ENCODE measurements around the gene ZMIZ1.
"Not testable (repeated sequence)": the region's sequence is repeated elsewhere in the genome, so short reads cannot be mapped to it uniquely, and the experiment has no call there.

The ZMIZ1 gene

DNA sequence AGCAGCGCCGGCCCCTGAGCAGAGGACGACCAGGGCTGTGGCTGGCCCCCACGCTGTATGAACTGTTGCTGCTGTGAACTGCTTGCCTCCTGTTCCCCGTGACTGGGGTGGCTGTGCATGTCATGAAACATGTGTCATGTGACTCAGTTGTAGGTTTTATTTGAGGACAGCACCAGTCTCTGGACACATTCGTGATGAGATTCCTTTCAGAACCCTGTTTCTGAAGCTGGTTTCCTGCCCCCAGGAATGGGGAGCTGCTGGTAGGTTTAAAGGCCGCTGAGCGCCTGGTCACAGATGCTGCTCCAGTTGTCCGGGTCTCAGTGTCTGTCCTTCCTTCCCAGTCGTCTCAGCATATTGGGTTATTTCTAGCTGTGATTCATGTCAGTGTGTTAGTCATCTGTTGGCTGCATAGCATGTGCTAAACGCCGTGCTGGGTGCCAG is 199.4 kb downstream of the ZMIZ1 start:
- no peak for DNase-seq (ENCODE audit: low read depth)

- DNase-seq (ENCODE audit: low read depth), result no peak
Measured at GRCh38 chr10:79268742-79269141, 200.0 kb downstream of the ZMIZ1 start.

- DNase-seq (ENCODE audit: low read depth), result no peak
Measured at GRCh38 chr10:79269443-79269842, 200.7 kb downstream of the ZMIZ1 start.

GRCh38 chr10:79269969-79270368 is 201.2 kb downstream of the ZMIZ1 start:
- DNase-seq (ENCODE audit: low read depth), result no peak

- no peak for DNase-seq (ENCODE audit: low read depth)
Measured at GRCh38 chr10:79270466-79271246, 201.9 kb downstream of the ZMIZ1 start.

- DNase-seq (ENCODE audit: low read depth), result no peak
Measured at GRCh38 chr10:79272353-79272752, 203.6 kb downstream of the ZMIZ1 start.

- no peak for DNase-seq (ENCODE audit: low read depth)
Measured at GRCh38 chr10:79273604-79274003, 204.8 kb downstream of the ZMIZ1 start.

DNA sequence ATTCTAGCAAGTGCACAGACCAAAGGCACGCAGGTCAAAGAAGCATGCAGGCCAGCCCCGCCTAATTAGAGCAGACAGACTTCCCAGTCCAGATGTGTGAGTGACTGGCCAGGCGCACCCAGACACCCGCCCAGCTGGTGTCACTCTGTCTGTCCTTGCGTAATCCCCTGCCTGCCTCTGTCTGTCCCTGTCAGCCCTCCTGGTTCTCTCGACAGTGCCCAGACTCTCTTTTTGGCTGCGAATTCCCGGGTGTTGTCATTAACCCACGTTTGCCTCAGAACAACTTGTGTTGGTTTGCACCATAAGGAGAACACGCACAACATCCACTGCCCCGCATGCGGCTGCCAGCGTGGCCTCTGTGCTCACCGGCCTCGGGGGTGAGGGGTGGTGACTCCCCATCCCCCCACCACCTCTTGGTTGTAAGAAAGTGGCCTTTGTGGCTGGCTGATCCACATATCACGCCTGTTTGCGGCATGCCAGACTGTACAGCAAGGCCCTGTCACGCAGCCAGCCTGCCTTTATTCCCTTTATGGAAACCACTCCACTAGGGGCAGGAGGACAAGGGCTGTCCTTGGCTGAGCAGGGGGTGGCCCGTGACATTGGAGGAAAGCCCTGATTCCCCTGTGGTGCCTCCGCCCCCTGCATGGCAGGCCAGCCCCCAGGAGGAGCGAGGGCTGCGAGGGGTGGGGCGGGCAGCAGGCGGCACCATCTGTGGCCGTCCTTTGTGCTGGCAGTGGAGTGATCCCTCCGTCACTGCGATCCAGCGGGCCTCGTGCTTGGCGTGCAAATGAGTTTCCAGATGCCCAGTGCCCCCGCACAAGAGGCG is 205.7 kb downstream of the ZMIZ1 start:
- DNase-seq (ENCODE audit: low read depth), result no peak

DNA sequence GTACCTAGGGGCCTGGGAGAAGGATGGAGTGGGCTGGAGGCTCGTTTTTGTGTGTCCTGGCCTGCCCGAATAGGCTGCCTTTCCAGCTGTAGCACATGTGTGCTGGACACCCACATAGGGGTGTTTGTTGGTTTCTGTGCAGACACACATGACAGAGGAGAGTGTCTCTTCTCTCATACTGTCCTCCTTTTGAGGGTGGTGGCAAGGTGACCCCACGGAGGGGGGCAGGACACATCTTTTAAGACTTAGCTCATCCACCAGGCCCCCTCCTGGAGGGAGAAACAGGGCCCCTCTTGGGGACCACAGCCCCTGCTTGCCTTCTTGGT is 206.3 kb downstream of the ZMIZ1 start:
- DNase-seq (ENCODE audit: low read depth), result no peak

DNA sequence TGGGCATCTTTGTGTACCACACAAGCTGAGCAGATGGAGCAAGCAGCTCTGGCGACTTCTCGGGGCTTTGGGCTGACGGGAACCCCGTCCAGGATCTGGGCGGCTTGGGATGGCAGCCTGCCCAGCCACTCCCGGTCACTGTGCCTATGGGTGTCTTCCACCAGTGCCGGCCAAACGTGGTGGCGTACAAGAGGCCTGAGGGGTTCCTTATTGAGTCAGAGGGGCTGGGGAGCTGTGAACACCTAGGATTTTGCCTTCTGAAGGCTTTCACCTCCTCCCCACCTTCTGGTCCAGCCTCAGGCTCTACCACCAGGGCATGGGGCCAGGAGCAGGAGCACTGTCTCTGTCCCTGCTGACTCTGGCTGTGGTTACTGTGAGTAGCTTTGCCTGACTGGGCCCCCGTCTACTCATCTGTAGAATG is 206.7 kb downstream of the ZMIZ1 start:
- DNase-seq (ENCODE audit: low read depth), result no peak

DNA sequence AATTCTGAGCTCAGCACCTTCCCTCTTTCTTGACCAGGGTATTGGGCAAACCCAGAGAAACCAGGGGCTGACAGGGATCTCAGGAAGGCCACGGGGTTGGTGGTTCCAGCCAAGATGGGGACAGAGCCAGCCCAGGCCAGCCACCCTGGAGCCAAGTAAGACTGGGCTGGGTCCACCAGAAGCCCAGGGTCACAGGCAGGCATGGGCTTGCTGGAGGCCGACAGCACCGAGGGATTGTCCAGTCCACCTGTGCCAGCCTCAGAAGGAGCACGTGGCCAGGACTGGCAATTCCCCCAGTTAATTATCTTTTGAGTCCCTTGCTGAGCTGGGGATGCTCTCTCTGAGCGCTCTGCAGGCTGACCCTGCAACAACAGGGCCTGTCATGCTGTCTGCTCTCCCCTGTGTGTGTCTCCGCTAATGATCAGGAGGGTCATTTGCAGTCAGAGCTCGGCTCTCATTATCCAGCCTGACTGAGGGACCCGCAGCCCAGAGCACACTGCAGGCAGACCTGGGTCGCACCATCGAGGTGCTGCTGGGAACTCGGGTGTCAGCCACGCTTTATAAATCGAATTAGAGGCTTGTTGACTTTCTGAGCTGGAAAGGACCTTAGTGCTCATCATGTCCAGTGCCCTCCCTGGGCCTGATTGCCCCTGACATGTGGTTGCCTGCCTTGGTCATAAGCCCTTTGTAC is 209.0 kb downstream of the ZMIZ1 start:
- DNase-seq (ENCODE audit: low read depth), result no peak

DNA sequence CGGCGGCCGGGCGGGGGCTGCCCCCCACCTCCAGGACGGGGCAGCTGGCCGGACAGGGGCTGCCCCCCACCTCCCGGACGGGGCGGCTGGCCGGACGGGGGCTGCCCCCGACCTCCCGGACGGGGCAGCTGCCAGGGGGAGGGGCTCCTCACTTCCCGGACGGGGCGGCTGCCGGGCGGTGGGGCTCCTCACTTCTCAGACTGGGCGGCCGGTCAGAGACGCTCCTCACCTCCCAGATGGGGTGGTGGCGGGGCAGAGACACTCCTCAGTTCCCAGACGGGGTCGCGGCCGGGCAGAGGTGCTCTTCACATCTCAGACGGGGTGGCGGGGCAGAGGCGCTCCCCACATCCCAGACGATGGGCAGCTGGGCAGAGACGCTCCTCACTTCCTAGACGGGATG is 210.3 kb downstream of the ZMIZ1 start:
- not testable (repeated sequence) for DNase-seq (ENCODE audit: low read depth)

DNA sequence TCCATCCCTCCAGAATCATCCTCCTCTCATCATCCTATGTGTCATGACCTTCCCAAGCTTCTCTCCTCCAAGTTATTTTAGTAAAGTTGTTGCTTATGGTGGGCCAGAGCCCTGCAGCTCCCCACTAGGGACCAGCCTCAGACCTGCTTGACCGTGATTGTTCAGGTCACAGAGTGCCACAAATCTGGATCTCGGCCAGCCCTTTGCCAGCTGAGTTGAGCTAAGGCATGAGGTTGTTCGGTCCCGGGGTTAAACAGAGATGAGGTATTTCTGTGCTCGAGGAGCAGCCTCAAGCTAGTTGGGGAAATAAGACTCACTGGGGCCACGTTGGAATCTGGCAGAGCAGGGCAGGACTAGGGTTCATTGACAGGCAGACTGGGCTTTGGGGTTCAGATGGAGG is 212.2 kb downstream of the ZMIZ1 start:
- no peak for DNase-seq (ENCODE audit: low read depth)

DNA sequence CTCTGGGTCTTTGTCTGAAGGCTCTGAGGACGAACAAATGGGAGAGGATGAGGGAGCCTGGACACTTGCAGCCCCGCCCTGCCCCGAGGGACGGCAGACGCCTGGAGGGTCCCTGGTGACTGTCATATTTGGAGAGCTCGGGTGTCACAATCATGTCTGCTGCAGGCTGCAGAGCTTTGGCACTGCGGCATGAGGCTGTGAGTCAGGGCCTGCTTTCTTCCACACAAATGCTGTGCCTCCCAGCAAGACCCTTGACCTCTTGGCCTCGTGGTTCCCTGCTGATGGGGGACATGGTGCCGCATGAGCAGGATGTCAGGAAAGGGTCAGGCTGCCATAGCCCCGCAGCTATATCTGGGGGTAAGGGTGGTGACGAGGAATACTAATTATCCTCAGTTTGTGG is 213.6 kb downstream of the ZMIZ1 start:
- DNase-seq (ENCODE audit: low read depth), result no peak

DNA sequence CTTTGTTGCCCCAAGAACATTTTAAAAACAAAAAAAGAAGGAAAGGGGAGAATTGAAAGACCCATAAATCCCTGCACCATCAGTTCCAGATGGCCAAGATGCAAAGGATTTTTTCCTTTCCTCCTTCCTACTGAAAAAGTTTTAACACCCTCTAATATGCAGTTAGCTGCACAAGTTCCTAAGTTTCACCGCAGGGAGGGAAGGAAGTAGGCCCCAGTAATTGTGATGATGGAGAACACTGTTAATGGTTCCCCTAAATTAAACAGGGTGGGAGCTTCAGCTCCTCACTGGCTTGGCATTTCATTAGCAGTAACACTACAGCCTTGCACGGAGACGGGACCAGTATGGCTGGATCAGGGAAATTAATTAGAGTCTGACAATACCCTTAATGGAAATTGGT is 214.8 kb downstream of the ZMIZ1 start:
- no peak for DNase-seq (ENCODE audit: low read depth)

- no peak for DNase-seq (ENCODE audit: low read depth)
Measured at GRCh38 chr10:79284158-79284871, 215.5 kb downstream of the ZMIZ1 start.

DNA sequence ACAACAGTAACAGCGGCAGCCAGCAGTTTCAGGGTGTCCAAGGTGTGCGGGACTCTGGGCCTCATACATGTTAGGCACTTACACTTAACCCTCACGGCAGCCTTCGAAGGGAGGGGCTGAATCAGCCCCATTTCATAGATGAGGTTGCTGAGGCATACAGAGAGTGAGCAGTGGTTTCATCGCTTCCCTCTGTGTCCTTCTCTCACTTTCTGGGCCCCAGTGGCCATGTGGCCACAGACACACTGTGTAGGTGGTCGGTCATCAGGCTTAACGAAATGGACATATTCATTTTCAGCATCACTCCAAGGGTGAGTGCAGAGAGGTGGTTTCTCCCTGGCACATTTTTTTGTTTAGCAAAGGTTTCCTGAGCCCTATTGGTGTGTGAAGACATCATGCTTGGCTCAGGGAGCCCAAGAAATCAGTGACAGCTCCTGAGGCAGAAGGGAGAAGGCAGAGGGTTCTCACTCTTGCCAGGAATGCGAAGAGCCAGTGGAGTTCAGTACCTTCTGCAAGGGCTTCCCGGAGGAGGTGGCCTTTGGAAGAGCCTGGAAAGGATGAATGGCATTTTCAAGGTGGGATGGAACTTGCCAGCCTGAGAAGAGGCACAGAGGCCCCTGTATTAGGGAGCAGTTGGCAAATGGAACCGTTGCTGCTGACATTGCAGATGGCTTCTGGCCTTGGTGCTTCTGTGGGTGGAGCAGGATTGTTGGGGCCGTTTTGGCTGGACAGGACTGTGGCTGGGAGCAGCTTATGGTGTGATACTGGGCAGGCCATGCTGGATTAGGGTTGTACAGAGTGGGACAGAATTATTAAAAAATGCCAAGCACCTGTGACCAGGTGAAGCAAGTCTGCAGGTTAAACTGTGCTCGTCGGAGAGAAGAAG is 216.8 kb downstream of the ZMIZ1 start:
- DNase-seq (ENCODE audit: low read depth), result no peak

DNA sequence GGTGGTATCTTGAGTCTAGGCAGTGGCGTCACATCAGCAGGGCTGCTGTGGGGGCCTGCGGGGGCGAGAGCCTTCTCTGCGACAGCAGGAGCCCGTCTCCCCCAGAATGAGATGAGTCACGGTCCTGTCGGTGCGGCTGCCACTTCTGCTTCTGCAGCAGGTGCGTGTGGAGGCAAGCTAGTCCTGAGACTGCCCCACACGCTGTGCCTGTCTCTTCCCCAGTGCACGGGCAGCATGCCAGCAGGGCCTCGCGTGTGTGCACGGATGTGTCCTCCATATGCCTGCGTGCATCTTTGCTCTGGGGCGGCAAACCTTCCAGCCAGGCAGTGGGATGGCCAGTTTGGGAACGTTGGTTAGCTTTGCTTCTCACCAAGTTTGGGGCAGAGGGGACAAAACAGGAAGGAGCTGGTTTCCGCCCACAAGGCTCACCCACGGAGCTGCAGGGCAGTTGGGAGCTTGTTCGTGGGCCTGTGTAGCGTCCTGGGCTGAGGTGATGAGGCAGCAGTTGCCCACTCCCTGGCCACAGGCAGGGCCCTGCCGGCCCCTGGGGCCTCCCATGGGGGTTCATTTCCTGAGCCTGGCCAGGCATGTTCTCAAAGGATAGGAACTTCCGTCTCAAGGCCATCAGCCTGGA is 217.7 kb downstream of the ZMIZ1 start:
- DNase-seq (ENCODE audit: low read depth), result no peak

- DNase-seq (ENCODE audit: low read depth), result no peak
Measured at GRCh38 chr10:79287973-79288723, 219.4 kb downstream of the ZMIZ1 start.

- DNase-seq (ENCODE audit: low read depth), result no peak
Measured at GRCh38 chr10:79289801-79290200, 221.0 kb downstream of the ZMIZ1 start.

Data from HS-27A (cell line).